H1 (cell line): ENCODE data around the gene CACNA1B.

ENCODE experiments used
- ATF3 ChIP-seq: IDR thresholded peaks from 2 replicates; pipeline ENCODE4 v1.6.1; 2011; ENCODE audit warnings: low read depth, mild to moderate bottlenecking, low read length; ENCODE audit not compliant: insufficient read depth
- CTCF ChIP-seq, 3 experiments: IDR thresholded peaks; 1 replicate in 2 of 3; 2 replicates in 1 of 3; pipeline versions ENCODE4 v1.5.1 to v1.6.1; 2011; ENCODE audit warnings: low read length in 3 of 3, mild to moderate bottlenecking in 3 of 3, inconsistent platforms in 2 of 3, low read depth in 1 of 3, moderate library complexity in 1 of 3; ENCODE audit not compliant: insufficient read depth in 1 of 3; ENCODE audit errors: control extremely low read depth in 1 of 3
- EZH2 ChIP-seq: fragments of 200-600 bp; sonication (generic); IDR thresholded peaks from 2 replicates; pipeline ENCODE4 v1.7.1; 2012; ENCODE audit warnings: low read depth, mild to moderate bottlenecking, moderate library complexity, low read length, inconsistent platforms; ENCODE audit not compliant: severe bottlenecking

- no peak for TF ChIP-seq CTCF (IDR thresholded peaks at IDR 0.05; ENCODE audit: control extremely low read depth in 1 of 3, insufficient read depth in 1 of 3, low read depth in 1 of 3, low read length in 3 of 3)
- no peak for TF ChIP-seq EZH2
- TF ChIP-seq ATF3 = no peak
Measured at GRCh38 chr9:138077126-138077525, 199.5 kb downstream of the CACNA1B start.
